ENCODE data around the gene ANO1.

DNA sequence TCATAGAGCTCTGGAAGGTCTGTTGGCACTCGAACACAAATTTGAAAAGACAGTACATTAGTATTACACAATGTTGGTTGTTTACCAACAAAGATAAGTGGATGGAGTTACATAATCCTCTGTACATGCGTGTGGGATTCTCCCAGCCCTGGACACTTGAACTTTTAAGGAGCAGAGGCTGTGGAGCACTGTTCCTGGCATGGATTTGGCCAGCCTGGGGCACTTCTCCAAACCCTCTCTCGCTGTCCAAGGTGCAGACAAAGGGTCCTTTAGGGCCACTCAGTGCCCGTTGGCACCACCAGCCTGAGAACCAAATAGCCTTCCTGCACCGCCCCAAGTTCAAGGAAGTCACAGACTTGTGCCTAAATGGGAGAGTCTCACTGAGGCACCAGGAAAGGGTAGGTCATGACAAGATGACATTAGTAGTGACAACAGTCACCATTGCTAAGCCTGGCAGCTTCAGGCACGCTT lies 1.6 kb upstream of the ANO1 start:
- TF ChIP-seq, protein P1, sequence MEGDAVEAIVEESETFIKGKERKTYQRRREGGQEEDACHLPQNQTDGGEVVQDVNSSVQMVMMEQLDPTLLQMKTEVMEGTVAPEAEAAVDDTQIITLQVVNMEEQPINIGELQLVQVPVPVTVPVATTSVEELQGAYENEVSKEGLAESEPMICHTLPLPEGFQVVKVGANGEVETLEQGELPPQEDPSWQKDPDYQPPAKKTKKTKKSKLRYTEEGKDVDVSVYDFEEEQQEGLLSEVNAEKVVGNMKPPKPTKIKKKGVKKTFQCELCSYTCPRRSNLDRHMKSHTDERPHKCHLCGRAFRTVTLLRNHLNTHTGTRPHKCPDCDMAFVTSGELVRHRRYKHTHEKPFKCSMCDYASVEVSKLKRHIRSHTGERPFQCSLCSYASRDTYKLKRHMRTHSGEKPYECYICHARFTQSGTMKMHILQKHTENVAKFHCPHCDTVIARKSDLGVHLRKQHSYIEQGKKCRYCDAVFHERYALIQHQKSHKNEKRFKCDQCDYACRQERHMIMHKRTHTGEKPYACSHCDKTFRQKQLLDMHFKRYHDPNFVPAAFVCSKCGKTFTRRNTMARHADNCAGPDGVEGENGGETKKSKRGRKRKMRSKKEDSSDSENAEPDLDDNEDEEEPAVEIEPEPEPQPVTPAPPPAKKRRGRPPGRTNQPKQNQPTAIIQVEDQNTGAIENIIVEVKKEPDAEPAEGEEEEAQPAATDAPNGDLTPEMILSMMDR (conservative IDR thresholded peaks at IDR 0.05; ENCODE audit: low read depth, low read length) = no peak
- TF ChIP-seq EZH2 (IDR thresholded peaks at IDR 0.05; ENCODE audit: low read length, unreplicated experiment) = no peak
- TF ChIP-seq EZH2phosphoT487 (IDR thresholded peaks at IDR 0.05; ENCODE audit: borderline replicate concordance, low read length) = no peak

All from PC-3 (cell line).